H1 (cell line): Measurements from ENCODE around the gene UROS. TPM values are rescaled to one million over a fixed set of nuclear protein-coding genes. Genes with fewer than 3 reads are reported as not detected.

Experiments
- CTCF ChIA-PET: fragments of 300-600 bp; sonication (Branson Sonifier 250); formaldehyde crosslinking; loops from one replicate; lab custom pipeline; 2021; ENCODE audit not compliant: partially characterized antibody; lab: Charles Lee
- POLR2A ChIA-PET: fragments of 300-600 bp; sonication (Branson Sonifier 250); formaldehyde crosslinking; loops from one replicate; lab custom pipeline; 2021; ENCODE audit warnings: inconsistent platforms; ENCODE audit not compliant: partially characterized antibody; lab: Charles Lee
- DNase-seq, 2 experiments: peaks; one replicate each; pipeline versions ENCODE4 v3.0.0 to v3.0.0-alpha.2; 2010 to 2022; ENCODE audit warnings: low spot score in 2 of 2, low read depth in 1 of 2, mixed read lengths in 1 of 2
- FAIRE-seq: peaks from 2 replicates; lab custom pipeline; 2011; peaks lifted over from hg19 to GRCh38; lab: Jason Lieb, UNC
- H2AFZ ChIP-seq: 2 replicates; pipeline ENCODE4 v1.8.1; 2012; ENCODE audit warnings: low read length, inconsistent platforms
- H2AK5ac ChIP-seq: 2 replicates; pipeline ENCODE4 v1.6.1; 2013; ENCODE audit warnings: low read depth, low read length
- H2BK120ac ChIP-seq: replicated peaks from 2 replicates; pipeline ENCODE3; 2013; ENCODE audit warnings: low read depth, low read length, inconsistent platforms
- H2BK12ac ChIP-seq: 2 replicates; pipeline ENCODE4 v1.6.1; 2013; ENCODE audit warnings: low read depth, low read length
- H2BK15ac ChIP-seq: 2 replicates; pipeline ENCODE4 v1.6.1; 2013; ENCODE audit warnings: low read length
- H2BK20ac ChIP-seq: 2 replicates; pipeline ENCODE4 v1.6.1; 2013; ENCODE audit warnings: low read length
- H2BK5ac ChIP-seq: 2 replicates; pipeline ENCODE4 v1.6.1; 2013; ENCODE audit warnings: low read depth, low read length
- H3K14ac ChIP-seq: 2 replicates; pipeline ENCODE4 v1.6.1; 2013; ENCODE audit warnings: inconsistent platforms; ENCODE audit not compliant: insufficient read length
- H3K18ac ChIP-seq: 2 replicates; pipeline ENCODE4 v1.6.1; 2013; ENCODE audit warnings: low read length; ENCODE audit errors: extremely low read depth
- H3K23ac ChIP-seq: 2 replicates; pipeline ENCODE4 v1.6.1; 2013; ENCODE audit warnings: inconsistent platforms; ENCODE audit not compliant: insufficient read length
- H3K23me2 ChIP-seq: 2 replicates; pipeline ENCODE4 v1.6.1; 2013; ENCODE audit warnings: low read depth, low read length
- H3K27ac ChIP-seq: 2 replicates; pipeline ENCODE4 v1.6.1; 2011; ENCODE audit warnings: low read depth, low read length, inconsistent platforms
- H3K27me3 ChIP-seq, 4 experiments: replicated peaks in 1 of 4; 1 replicate in 1 of 4; 2 replicates in 3 of 4; pipeline versions ENCODE4 v1.6.1 to v1.8.1; 2011 to 2013; ENCODE audit warnings: low read length in 3 of 4, mild to moderate bottlenecking in 3 of 4, inconsistent platforms in 2 of 4, mixed read lengths in 2 of 4, moderate library complexity in 1 of 4; ENCODE audit not compliant: control insufficient read depth in 3 of 4, insufficient read depth in 3 of 4; ENCODE audit errors: extremely low read depth in 1 of 4
- H3K36me3 ChIP-seq, 4 experiments: 2 replicates each; pipeline versions ENCODE4 v1.6.1 to v1.8.1; 2011 to 2013; ENCODE audit warnings: mild to moderate bottlenecking in 4 of 4, low read length in 3 of 4, moderate library complexity in 2 of 4, control low read depth in 1 of 4, inconsistent platforms in 1 of 4; ENCODE audit not compliant: insufficient read depth in 4 of 4, control insufficient read depth in 2 of 4
- H3K4ac ChIP-seq: replicated peaks from 2 replicates; pipeline ENCODE3; 2013; ENCODE audit warnings: low read length, low read depth, mixed read lengths, inconsistent platforms; ENCODE audit not compliant: insufficient read length
- H3K4me1 ChIP-seq, 4 experiments: replicated peaks in 1 of 4; 1 replicate in 1 of 4; 2 replicates in 3 of 4; pipeline versions ENCODE4 v1.6.1 to v1.8.1; 2011 to 2013; ENCODE audit warnings: low read length in 3 of 4, inconsistent platforms in 2 of 4, mixed read lengths in 1 of 4; ENCODE audit not compliant: insufficient read depth in 4 of 4, control insufficient read depth in 3 of 4
- H3K4me2 ChIP-seq, 2 experiments: 2 replicates each; pipeline versions ENCODE4 v1.6.1 to v1.8.1; 2011 to 2013; ENCODE audit warnings: low read depth in 2 of 2, low read length in 2 of 2, control low read depth in 1 of 2, inconsistent platforms in 1 of 2, mild to moderate bottlenecking in 1 of 2; ENCODE audit not compliant: insufficient read depth in 1 of 2
- H3K4me3 ChIP-seq, 4 experiments: fragments of 200-600, 300-600 bp in 1 of 4; sonication (generic), shearing (Covaris generic), sonication (Bioruptor Twin) in 1 of 4; 2 replicates each; pipeline versions ENCODE4 v1.5.1 to v1.8.1; 2011 to 2016; ENCODE audit warnings: low read length in 4 of 4, low read depth in 3 of 4, control low read depth in 2 of 4, inconsistent platforms in 2 of 4, mild to moderate bottlenecking in 2 of 4, mixed read lengths in 1 of 4, moderate library complexity in 1 of 4; ENCODE audit not compliant: insufficient read depth in 2 of 4; ENCODE audit errors: extremely low read depth in 1 of 4
- H3K56ac ChIP-seq: replicated peaks from 2 replicates; pipeline ENCODE3; 2013; ENCODE audit warnings: low read depth, mild to moderate bottlenecking, mixed read lengths, low read length, inconsistent platforms; ENCODE audit not compliant: insufficient read length
- H3K79me1 ChIP-seq: 2 replicates; pipeline ENCODE4 v1.6.1; 2013; ENCODE audit warnings: low read depth, low read length, control low read depth
- H3K79me2 ChIP-seq, 2 experiments: 2 replicates each; pipeline versions ENCODE4 v1.6.1 to v1.8.1; 2012 to 2013; ENCODE audit warnings: low read length in 2 of 2, mild to moderate bottlenecking in 2 of 2, inconsistent platforms in 1 of 2; ENCODE audit not compliant: insufficient read depth in 2 of 2, control insufficient read depth in 1 of 2
- H3K9ac ChIP-seq, 4 experiments: replicated peaks in 1 of 4; 1 replicate in 1 of 4; 2 replicates in 3 of 4; pipeline versions ENCODE4 v1.6.1 to v1.8.1; 2011 to 2013; ENCODE audit warnings: low read depth in 3 of 4, low read length in 3 of 4, control low read depth in 2 of 4, mild to moderate bottlenecking in 2 of 4, moderate library complexity in 2 of 4, inconsistent platforms in 1 of 4; ENCODE audit errors: extremely low read depth in 1 of 4
- H3K9me3 ChIP-seq, 2 experiments: 2 replicates each; pipeline versions ENCODE4 v1.6.1 to v1.8.1; 2012 to 2013; ENCODE audit warnings: mild to moderate bottlenecking in 2 of 2, moderate library complexity in 2 of 2, control low read depth in 1 of 2, inconsistent platforms in 1 of 2, low read depth in 1 of 2, low read length in 1 of 2, mixed read lengths in 1 of 2; ENCODE audit not compliant: insufficient read depth in 2 of 2
- H4K20me1 ChIP-seq, 2 experiments: replicated peaks in 1 of 2; 2 replicates each; pipeline versions ENCODE3 to v1.8.1; 2011 to 2013; ENCODE audit warnings: inconsistent platforms in 2 of 2, low read length in 2 of 2, mild to moderate bottlenecking in 1 of 2; ENCODE audit not compliant: insufficient read depth in 2 of 2, control insufficient read depth in 1 of 2
- H4K5ac ChIP-seq: 2 replicates; pipeline ENCODE4 v1.6.1; 2013; ENCODE audit warnings: low read length, low read depth, mixed read lengths, inconsistent platforms; ENCODE audit not compliant: insufficient read length
- H4K8ac ChIP-seq: 2 replicates; pipeline ENCODE4 v1.8.0; 2013; ENCODE audit warnings: mild to moderate bottlenecking, moderate library complexity, low read length, inconsistent platforms; ENCODE audit not compliant: insufficient read depth; ENCODE audit errors: extremely low read depth
- H4K91ac ChIP-seq: replicated peaks from 2 replicates; pipeline ENCODE3; 2013; ENCODE audit warnings: low read length, mixed read lengths, inconsistent platforms; ENCODE audit not compliant: insufficient read length
- JUN ChIP-seq: IDR thresholded peaks from 2 replicates; pipeline ENCODE4 v1.6.1; 2011; ENCODE audit warnings: low read depth, mild to moderate bottlenecking, improper control_type of control experiment, low read length
- POLR2A ChIP-seq, 2 experiments: IDR thresholded peaks; 1 replicate in 1 of 2; 2 replicates in 1 of 2; pipeline ENCODE4 v1.6.1; 2011; ENCODE audit warnings: low read depth in 2 of 2, low read length in 2 of 2, mild to moderate bottlenecking in 2 of 2; ENCODE audit errors: control extremely low read depth in 1 of 2
- TEAD4 ChIP-seq: IDR thresholded peaks from 2 replicates; pipeline ENCODE4 v1.6.1; 2012; ENCODE audit warnings: low read depth, low read length, inconsistent platforms, mixed read lengths
- WGBS, 2 experiments: shearing (Covaris generic) in 1 of 2; methylation state at CpG; one replicate each; pipeline versions ENCODE4 v1.1.6 to v1.1.7; 2013 to 2015; ENCODE audit warnings: low lambda C conversion rate in 2 of 2, mixed read lengths in 2 of 2, inconsistent platforms in 1 of 2, low coverage in 1 of 2, missing lambda C conversion rate in 1 of 2; ENCODE audit not compliant: insufficient replicate concordance in 2 of 2, insufficient coverage in 1 of 2, insufficient read length in 1 of 2; ENCODE audit errors: extremely low coverage in 1 of 2, missing lambda C conversion rate in 1 of 2; 5-methylcytosine and 5-hydroxymethylcytosine counted together
- polyA plus RNA-seq, 7 experiments: library from polyadenylated mRNA; depleted of rRNA in 3 of 7; stranded (reverse) in 5 of 7; unstranded in 2 of 7; fragments of >200 nt in 5 of 7; fragments of 200-250 nt in 2 of 7; gene quantifications; 1 replicate in 5 of 7; 2 replicates in 1 of 7; 4 replicates in 1 of 7; pipeline versions ENCODE4 v1.2.1 to v1.2.3, GENCODE V29; 2011 to 2013; ENCODE audit warnings: missing spikeins in 2 of 7, mixed read lengths in 2 of 7
- total RNA-seq: library from RNA; stranded (reverse); fragmentation: NEBNext Ultra II Directional; extraction: Animal tissue kit (Norgen Biotek cat#: 25700); gene quantifications from 2 replicates; pipeline ENCODE4 v1.2.1, GENCODE V29; 2021

UROS gene
- total and polyA plus RNA-seq, 2 of the 8 experiments (the other 6 are each of a cell fraction or from before 2014, with no cell fraction given) = 45.6 to 58.0 TPM

GRCh38 chr10:125820701-125821100, 2.4 kb downstream of the UROS start:
- Histone ChIP-seq H3K18ac (no peak overlapping the region), H3K23ac (no peak overlapping the region), H4K5ac (no peak overlapping the region), H3K14ac (no peak overlapping the region), H2BK120ac (no peak overlapping the region), H4K20me1 (peaks cover 0 to 3% of the 10 kb centered on the region in 2 experiments), H3K36me3 (peaks cover 0 to 2% (median 0%) of the 10 kb centered on the region in 4 experiments; a peak in 1 of 8 replicates), H3K9ac (no peak overlapping the region), H3K9me3 (no peaks in the 10 kb centered on the region), H3K79me2 (peaks cover 20 to 31% of the 10 kb centered on the region in 2 experiments)
- 68% methylated on average over 1 of the region's 1 CpG; no CpG with 5 or more reads in 1 of the 2 experiments for WGBS, 2 experiments
- DNase-seq = no peak
- TF ChIP-seq TEAD4 (no peak), JUN (no peak), POLR2A (IDR thresholded peaks at IDR 0.05; ENCODE audit: control extremely low read depth in 1 of 2, low read depth in 2 of 2, low read length in 2 of 2) (no peak)
- TF ChIP-seq, all 59 proteins: peak for 0
- ChIA-PET CTCF (no interaction called here), POLR2A (no interaction called here)
- Histone ChIP-seq H4K91ac (no peak overlapping the region), H2BK15ac (no peak overlapping the region), H3K23me2 (no peaks in the 10 kb centered on the region; the same call in 1 of the 2 replicates), H3K79me1 (peaks cover 2% of the 10 kb centered on the region; the same call in 1 of the 2 replicates), H2BK5ac (no peak overlapping the region), H2AK5ac (no peak overlapping the region), H3K4me3 (no peak overlapping the region), H2BK20ac (no peak overlapping the region), H3K27me3 (no peaks in the 10 kb centered on the region), H3K4me2 (no peak overlapping the region), H2BK12ac (no peak overlapping the region), H3K56ac (no peak overlapping the region), H4K8ac (no peak overlapping the region), H3K4me1 (peaks cover 0 to 2% (median 0%) of the 10 kb centered on the region in 4 experiments; a peak in 2 of 7 replicates), H3K4ac (no peak overlapping the region), H3K27ac (no peak overlapping the region), H2AFZ (no peak overlapping the region)
- FAIRE-seq = no peak
